GM23248 (cell line): ENCODE measurements around the gene INKA2.

Source experiments
- EZH2 ChIP-seq: fragments of 200-600 bp; sonication (generic); IDR thresholded peaks from 2 replicates; pipeline ENCODE4 v1.6.1; 2018; ENCODE audit warnings: antibody characterized with exemption, mild to moderate bottlenecking; ENCODE audit not compliant: insufficient read depth, poor library complexity, severe bottlenecking
- EZH2phosphoT487 ChIP-seq: fragments of 200-600 bp; sonication (generic); IDR thresholded peaks from 2 replicates; pipeline ENCODE4 v1.6.1; 2018; ENCODE audit warnings: antibody characterized with exemption, moderate library complexity, mild to moderate bottlenecking, low read depth; ENCODE audit not compliant: insufficient read depth

GRCh38 chr1:111723871-111724270 is 15.3 kb downstream of the INKA2 start:
- TF ChIP-seq EZH2 (no peak), EZH2phosphoT487 (no peak)
